Skin of body (tissue), 2 donors: ENCODE results near the gene SGK1. TPM values are rescaled to one million over a fixed set of nuclear protein-coding genes. Genes with fewer than 3 reads are reported as not detected.
A peak's percentile ranks its signal among the peaks of the same experiment; 100 is the strongest.
"Not testable (repeated sequence)": the region's sequence is repeated elsewhere in the genome, so short reads cannot be mapped to it uniquely, and the experiment has no call there.

Experiments
- DNase-seq: peaks from one replicate; lab custom pipeline; 2025; lab: John Stamatoyannopoulos, UW
- total RNA-seq: library from RNA; depleted of rRNA; stranded (reverse); fragments of >200 nt; gene quantifications from one replicate; pipeline ENCODE4 v1.2.3, GENCODE V29; 2014

The SGK1 gene
- total RNA-seq, 1 donor from 2014 or later, result 176 TPM

DNA sequence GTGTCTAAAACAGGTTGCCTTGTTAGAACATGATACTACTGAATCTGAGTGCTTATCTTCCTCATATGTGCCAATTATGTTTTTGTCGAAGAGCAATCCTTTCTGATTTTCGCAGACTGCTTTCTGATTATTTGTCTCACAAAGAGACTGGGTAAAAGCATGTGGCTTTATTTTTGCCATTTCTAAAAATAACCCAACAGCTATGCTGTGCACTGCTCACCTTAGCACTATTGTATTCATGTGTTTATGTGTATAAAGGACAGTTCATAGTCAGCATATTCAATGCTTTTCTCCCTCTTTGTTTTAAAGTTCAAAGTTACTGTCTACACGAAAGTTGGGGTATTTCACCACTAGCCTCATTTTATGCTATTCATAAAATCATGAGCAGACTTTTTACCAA is 127.0 kb downstream of the SGK1 start:
- no peak for DNase-seq

DNA sequence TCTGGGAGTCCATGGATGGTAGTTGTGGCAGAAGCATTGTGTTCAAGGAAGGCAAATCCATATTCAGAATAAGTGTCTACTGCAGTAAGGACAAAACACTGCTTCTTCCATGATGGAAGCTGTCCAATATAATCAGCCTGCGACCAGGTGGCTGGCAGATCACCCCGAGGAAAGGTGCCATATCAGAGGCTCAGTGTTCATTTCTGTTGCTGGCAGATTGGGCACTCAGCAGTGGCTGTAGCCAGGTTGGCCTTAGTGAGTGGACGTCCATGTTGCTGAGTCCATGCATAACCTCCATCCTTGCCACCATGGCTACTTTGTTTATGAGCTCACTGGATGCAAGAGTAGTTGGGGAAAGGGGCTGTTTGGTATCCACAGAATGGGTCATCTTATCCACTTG is 130.2 kb downstream of the SGK1 start:
- no peak for DNase-seq

GRCh38 chr6:134187154-134187553 is 130.8 kb downstream of the SGK1 start:
- DNase-seq, result no peak

DNA sequence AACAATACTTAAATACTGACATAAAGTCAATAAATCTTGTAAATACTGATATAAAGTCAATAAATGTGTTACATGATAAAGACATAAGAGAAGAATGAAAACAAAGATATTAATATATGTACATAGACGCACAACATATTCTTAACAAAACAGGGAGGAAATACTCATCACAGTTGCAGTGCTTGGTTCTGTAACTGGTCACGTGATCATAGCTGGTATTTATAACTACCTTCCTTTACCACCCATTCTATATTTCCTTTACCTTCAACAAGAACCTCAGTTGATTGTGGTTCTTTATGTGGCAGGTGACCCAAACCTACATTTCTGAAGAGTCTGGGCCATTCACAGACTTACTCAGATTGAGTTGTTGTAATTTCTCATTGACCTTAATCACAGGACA is 131.6 kb downstream of the SGK1 start:
- DNase-seq, result no peak

DNA sequence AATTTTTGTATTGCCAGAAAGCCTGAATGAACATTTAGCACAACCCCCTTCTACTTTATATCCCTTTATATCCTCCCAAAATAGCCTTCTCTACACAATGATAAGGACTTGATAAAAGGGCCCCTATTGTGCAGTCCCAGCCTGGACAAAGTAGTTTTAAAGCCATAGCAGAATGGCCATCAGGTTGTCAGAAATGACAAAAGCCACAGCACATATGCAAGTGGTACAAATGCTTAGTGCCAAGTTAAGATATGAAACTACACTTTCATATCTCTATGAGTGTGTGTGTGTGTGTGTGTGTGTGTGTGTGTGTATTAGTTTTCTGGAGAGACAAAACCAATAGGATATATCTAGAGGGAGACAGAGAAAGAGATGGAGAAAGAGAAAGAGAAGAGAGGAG is 132.6 kb downstream of the SGK1 start:
- DNase-seq, result no peak

- DNase-seq, result no peak
Observed at GRCh38 chr6:134183844-134184243, 134.1 kb downstream of the SGK1 start.

DNA sequence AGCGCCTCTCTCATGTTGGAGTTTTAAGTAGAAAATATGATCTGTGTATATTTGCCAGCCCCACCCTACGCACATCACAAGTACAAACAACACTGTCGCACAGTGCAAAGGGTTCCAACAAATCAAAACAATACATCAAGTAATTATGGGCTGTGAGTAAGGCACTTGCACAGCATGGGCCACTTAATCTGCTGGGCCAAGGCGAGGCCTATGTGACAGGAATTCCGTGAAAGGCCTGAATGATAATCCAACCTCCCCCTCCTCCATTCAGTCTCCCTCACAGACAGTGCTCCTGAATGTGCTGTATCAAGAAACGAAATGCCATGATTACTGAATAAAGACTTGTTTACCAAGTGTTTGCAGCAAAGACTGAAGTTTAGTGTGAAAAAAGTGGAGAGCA is 135.4 kb downstream of the SGK1 start:
- no peak for DNase-seq

DNA sequence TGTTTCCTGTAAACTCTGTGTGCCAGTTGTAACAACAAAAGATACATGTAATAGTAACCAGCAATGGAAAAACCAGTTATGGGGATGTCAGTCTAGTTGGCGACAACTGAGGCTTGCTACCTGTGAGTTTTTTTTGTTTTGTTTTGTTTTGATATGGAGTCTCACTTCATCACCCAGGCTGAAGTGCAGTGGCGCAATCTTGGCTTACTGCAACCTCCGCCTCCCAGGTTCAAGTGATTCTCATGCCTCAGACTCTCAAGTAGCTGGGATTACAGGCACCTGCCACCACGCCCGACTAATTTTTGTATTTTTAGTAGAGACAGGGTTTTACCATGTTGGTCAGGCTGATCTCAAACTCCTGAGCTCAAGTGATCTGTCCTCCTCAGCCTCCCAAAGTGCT is 136.2 kb downstream of the SGK1 start:
- DNase-seq, result not testable (repeated sequence)

- not testable (repeated sequence) for DNase-seq
Observed at GRCh38 chr6:134181251-134181650, 136.7 kb downstream of the SGK1 start.

- not testable (repeated sequence) for DNase-seq
Observed at GRCh38 chr6:134180540-134180939, 137.4 kb downstream of the SGK1 start.

GRCh38 chr6:134178161-134179044 is 139.5 kb downstream of the SGK1 start:
- DNase-seq, result peak; percentile 70

- no peak for DNase-seq
Observed at GRCh38 chr6:134177753-134178160, 140.2 kb downstream of the SGK1 start.

DNA sequence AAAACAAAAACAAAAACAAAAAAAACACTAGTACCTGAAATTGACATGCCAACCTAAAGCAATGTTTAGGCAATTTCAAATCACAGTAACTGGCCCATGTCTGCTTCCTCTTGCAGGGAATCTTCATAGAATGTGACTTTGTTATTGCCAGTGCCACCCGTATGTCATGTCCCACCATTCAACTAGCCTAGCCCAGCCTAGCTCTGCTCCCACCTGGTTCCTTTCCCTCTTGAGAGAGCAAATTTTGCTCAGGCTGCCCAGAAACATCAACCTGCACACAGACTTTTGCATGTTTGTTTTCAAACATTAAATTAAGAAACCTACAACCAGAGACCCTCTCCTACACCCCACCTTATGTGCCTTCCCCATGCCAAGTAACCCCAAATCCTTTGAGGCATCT is 140.7 kb downstream of the SGK1 start:
- DNase-seq, result no peak

GRCh38 chr6:134176264-134176975 is 141.5 kb downstream of the SGK1 start:
- DNase-seq, result no peak

DNA sequence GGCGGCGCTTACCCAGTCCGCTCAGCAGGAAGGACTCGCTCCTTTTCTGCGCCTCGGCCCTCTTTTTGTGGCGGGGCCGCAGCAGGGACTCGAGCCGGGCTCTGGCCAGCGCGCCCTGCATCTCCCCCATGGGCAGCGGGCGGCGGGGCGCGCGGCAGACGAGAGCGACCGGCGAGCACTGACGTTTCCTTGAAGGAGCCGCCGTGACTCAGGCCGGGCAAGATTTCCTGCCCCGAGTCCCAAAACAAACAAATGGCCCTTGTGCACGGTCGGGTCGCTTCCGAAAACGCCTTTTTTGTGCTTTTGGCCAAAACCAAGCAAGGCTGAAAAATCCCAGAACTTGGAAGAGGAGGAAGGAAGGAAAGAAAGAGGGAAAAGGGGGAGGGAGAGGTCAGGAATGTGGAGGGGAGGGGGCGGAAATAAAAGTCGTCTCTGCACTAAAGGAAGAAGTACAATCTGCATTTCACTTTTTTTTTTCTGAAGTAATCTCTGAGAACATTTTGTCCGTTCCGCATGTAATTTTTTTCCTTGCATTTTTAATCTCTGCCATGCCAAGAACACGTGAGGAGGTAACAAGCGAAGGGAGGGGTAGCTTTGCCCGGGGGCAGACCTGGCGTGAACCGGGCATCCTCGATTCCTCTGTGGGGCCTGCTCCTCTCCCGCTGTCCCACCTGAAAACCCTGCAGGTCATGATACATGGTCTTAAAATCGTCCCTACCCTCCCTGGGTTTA is 142.2 kb downstream of the SGK1 start:
- DNase-seq, result no peak

DNA sequence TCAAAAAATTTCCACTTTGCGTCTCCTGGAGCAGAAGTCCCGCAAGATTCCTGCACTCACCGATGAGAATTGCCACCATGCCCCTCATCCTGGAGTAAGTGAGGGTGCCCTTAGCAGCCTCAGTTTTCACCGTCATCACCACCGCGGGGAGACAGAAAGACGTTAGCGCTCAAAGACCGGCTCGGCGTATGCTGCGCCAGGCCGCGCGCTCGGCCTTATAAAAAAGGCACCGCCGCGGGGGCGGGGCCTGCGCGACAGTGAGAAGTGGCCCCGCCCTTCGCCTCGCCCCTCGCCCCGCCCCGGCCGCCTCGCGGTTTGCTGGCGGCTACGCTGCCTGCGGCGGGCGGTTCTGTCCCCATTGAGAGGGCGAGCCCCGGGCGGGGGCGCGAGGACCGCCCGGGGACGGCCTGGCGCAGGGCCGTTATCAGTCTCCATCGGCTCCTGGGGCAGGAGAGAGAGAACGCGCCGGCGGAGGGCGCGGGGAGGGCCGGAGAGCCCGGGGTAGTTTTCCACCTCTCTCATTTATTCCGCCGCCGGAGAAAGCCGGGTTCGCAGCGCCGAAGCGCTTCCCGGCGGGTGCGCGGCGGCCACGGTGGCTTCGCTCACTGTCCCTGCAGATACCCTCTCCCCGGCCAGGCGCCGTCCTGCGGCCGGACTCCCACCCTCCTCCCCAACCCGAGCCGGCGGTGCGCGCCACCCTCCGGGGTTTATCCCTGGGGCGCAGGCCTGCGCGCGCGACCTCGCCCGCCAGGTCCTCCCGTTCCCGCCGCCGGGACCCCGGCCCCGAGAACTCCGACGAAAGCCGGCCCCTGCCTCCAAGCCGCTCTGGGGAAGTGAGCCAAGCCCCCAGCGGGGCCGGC is 143.0 kb downstream of the SGK1 start:
- DNase-seq, result peak; percentile 66

- peak; percentile 71 for DNase-seq
Observed at GRCh38 chr6:134173936-134174671, 143.8 kb downstream of the SGK1 start.

DNA sequence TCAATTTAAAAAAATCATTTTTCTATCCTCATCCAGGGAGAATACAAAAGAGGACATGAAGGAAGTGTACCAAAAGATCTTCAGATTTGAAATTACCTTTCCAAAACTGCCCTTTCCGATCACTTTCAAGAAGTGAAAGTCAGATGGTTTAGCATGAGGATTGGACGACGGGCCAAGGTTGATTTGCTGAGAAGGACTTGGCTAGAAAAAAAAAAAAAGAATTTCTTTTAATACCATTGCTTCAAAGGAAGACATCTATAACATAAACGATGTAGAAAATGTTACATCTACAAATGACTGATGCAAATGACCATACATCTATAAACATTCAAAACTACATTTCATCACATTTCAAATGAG is 144.6 kb downstream of the SGK1 start:
- DNase-seq, result no peak

DNA sequence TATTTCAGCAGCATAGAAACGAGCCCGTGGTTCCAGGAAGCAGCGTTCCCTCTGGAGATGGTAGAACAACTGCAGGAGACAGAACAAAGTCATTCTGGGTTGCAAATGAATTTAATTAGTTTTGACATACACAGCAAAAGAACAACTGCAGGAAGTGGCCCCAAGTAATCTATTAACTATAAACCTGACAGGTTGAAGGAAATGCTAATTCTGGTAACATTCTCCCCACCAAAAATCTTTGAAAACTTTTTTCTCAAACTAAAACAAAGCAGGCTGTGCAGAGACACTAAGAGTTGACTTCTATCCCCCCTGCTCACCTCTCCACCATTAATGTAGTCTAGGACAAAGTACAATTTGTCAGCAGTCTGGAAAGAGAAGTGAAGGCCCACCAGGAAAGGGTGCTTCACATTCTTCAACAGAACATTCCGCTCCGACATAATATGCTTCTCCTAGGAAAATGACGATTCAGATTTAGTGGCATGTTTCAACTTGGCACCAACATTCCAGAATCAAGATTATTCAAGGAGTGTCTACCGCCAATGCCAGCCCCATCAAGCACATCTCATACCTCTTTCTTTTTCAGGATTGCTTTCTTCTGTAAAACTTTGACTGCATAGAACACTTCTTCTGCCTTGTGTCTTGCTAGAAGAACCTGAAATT is 145.1 kb downstream of the SGK1 start:
- no peak for DNase-seq
